IMR-90 (cell line): ENCODE data around the gene GSN. TPM values are rescaled to one million over a fixed set of nuclear protein-coding genes. Genes with fewer than 3 reads are reported as not detected.

Experiments used
- ATAC-seq: fragments of 200-7000 bp; cut with Tn5 transposase; 2 replicates; pipeline ENCODE4 v1.9.1; 2020; ENCODE audit warnings: low read depth, mild to moderate bottlenecking, moderate library complexity
- BruUV-seq: library from RNA; stranded (reverse); fragments of 400-500 nt; replicated peaks from 2 replicates; lab custom pipeline; 2021; lab: Mats Ljungman, UMichigan
- CTCF ChIA-PET: fragments of 300-600 bp; formaldehyde crosslinking; extraction: SDS; loops from one replicate; lab custom pipeline; 2021; ENCODE audit warnings: antibody characterized with exemption; lab: Yijun Ruan, JAX
- POLR2A ChIA-PET: fragments of 300-600 bp; sonication (Branson Sonifier 250); formaldehyde crosslinking; loops from one replicate; lab custom pipeline; 2022; ENCODE audit warnings: antibody characterized with exemption; ENCODE audit not compliant: unreplicated experiment; lab: Charles Lee
- DNase-seq: peaks from one replicate; pipeline ENCODE4 v3.0.0; 2013
- H2AFZ ChIP-seq: replicated peaks from 2 replicates; pipeline ENCODE3; 2013; ENCODE audit warnings: low read length, mild to moderate bottlenecking; ENCODE audit not compliant: poor library complexity
- H2AK5ac ChIP-seq: 2 replicates; pipeline ENCODE4 v1.6.1; 2013; ENCODE audit warnings: low read depth, low read length, inconsistent platforms
- H2AK9ac ChIP-seq: replicated peaks from 2 replicates; pipeline ENCODE3; 2013; ENCODE audit warnings: mild to moderate bottlenecking, low read depth, low read length, moderate library complexity; ENCODE audit not compliant: poor library complexity
- H2BK120ac ChIP-seq: 2 replicates; pipeline ENCODE4 v1.6.1; 2013; ENCODE audit warnings: low read depth, low read length, inconsistent platforms
- H2BK15ac ChIP-seq: 3 replicates; pipeline ENCODE4 v1.6.1; 2013; ENCODE audit warnings: low read depth, low read length, inconsistent platforms
- H2BK20ac ChIP-seq: 2 replicates; pipeline ENCODE4 v1.6.1; 2013; ENCODE audit warnings: low read depth, mild to moderate bottlenecking, inconsistent platforms, low read length, moderate library complexity
- H2BK5ac ChIP-seq: 2 replicates; pipeline ENCODE4 v1.6.1; 2013; ENCODE audit warnings: mild to moderate bottlenecking, low read depth, low read length, inconsistent platforms; ENCODE audit not compliant: poor library complexity, severe bottlenecking
- H3K14ac ChIP-seq: replicated peaks from 2 replicates; pipeline ENCODE4 v1.6.1; 2013; ENCODE audit warnings: low read depth, low read length, inconsistent platforms
- H3K18ac ChIP-seq: 2 replicates; pipeline ENCODE4 v1.6.1; 2013; ENCODE audit warnings: low read depth, low read length, control low read depth
- H3K23ac ChIP-seq: 2 replicates; pipeline ENCODE4 v1.6.1; 2013; ENCODE audit warnings: low read depth, low read length, inconsistent platforms
- H3K27ac ChIP-seq: 2 replicates; pipeline ENCODE4 v1.5.1; 2013; ENCODE audit warnings: mild to moderate bottlenecking, control low read depth, low read length; ENCODE audit not compliant: insufficient read depth
- H3K27me3 ChIP-seq: 2 replicates; pipeline ENCODE4 v1.6.1; 2013; ENCODE audit warnings: low read length; ENCODE audit not compliant: control insufficient read depth, insufficient read depth
- H3K36me3 ChIP-seq: 2 replicates; pipeline ENCODE4 v1.6.1; 2013; ENCODE audit warnings: low read length, mixed read lengths; ENCODE audit not compliant: control insufficient read depth, insufficient read depth
- H3K4ac ChIP-seq: 2 replicates; pipeline ENCODE4 v1.6.1; 2013; ENCODE audit warnings: low read depth, low read length, inconsistent platforms
- H3K4me1 ChIP-seq: 2 replicates; pipeline ENCODE4 v1.6.1; 2013; ENCODE audit warnings: low read length, mixed read lengths; ENCODE audit not compliant: control insufficient read depth, insufficient read depth
- H3K4me2 ChIP-seq: 2 replicates; pipeline ENCODE4 v1.6.1; 2013; ENCODE audit warnings: low read depth, mild to moderate bottlenecking, control low read depth, low read length, moderate library complexity
- H3K4me3 ChIP-seq: 2 replicates; pipeline ENCODE4 v1.5.1; 2013; ENCODE audit warnings: low read depth, mild to moderate bottlenecking, control low read depth, low read length, moderate library complexity; ENCODE audit not compliant: insufficient read depth
- H3K56ac ChIP-seq: 2 replicates; pipeline ENCODE4 v1.6.1; 2013; ENCODE audit warnings: low read length, inconsistent platforms; ENCODE audit not compliant: insufficient read depth; ENCODE audit errors: extremely low read depth
- H3K79me1 ChIP-seq, 2 experiments: 2 replicates each; pipeline ENCODE4 v1.6.1; 2013; ENCODE audit warnings: low read length in 2 of 2, inconsistent platforms in 1 of 2, low read depth in 1 of 2
- H3K9ac ChIP-seq: 2 replicates; pipeline ENCODE4 v1.6.1; 2013; ENCODE audit warnings: low read depth, low read length, control low read depth
- H3K9me1 ChIP-seq: 2 replicates; pipeline ENCODE4 v1.6.1; 2013; ENCODE audit warnings: low read length, inconsistent platforms; ENCODE audit not compliant: insufficient read depth
- H3K9me3 ChIP-seq: 2 replicates; pipeline ENCODE4 v1.6.1; 2013; ENCODE audit warnings: low read length; ENCODE audit not compliant: control insufficient read depth, insufficient read depth
- H4K20me1 ChIP-seq: 2 replicates; pipeline ENCODE4 v1.6.1; 2013; ENCODE audit warnings: low read length, inconsistent platforms; ENCODE audit not compliant: insufficient read depth
- H4K5ac ChIP-seq: 2 replicates; pipeline ENCODE4 v1.6.1; 2013; ENCODE audit warnings: mild to moderate bottlenecking, low read depth, low read length, control low read depth
- H4K8ac ChIP-seq, 2 experiments: 2 replicates each; pipeline ENCODE4 v1.6.1; 2013; ENCODE audit warnings: low read depth in 2 of 2, low read length in 2 of 2, control low read depth in 1 of 2, inconsistent platforms in 1 of 2
- H4K91ac ChIP-seq: 2 replicates; pipeline ENCODE4 v1.6.1; 2013; ENCODE audit warnings: low read depth, low read length, inconsistent platforms; ENCODE audit not compliant: insufficient read depth
- CEBPB ChIP-seq: IDR thresholded peaks from 2 replicates; pipeline ENCODE4 v1.6.1; 2012; ENCODE audit warnings: low read depth, low read length, improper control_type of control experiment
- MXI1 ChIP-seq: IDR thresholded peaks from 2 replicates; pipeline ENCODE4 v1.6.1; 2012; ENCODE audit warnings: low read depth, mild to moderate bottlenecking, low read length, moderate library complexity, borderline replicate concordance
- NFE2L2 ChIP-seq: fragments of 150-350 bp; IDR thresholded peaks from 2 replicates; pipeline ENCODE4 v1.6.1; 2016; ENCODE audit warnings: low read depth, mild to moderate bottlenecking, low read length
- RAD21 ChIP-seq: IDR thresholded peaks from 2 replicates; pipeline ENCODE4 v1.6.1; 2012; ENCODE audit warnings: low read length, improper control_type of control experiment
- RFX5 ChIP-seq: IDR thresholded peaks from 2 replicates; pipeline ENCODE4 v1.8.0; 2012; ENCODE audit warnings: low read depth, mild to moderate bottlenecking, low read length, moderate library complexity
- whole genome bisulfite sequencing, 2 experiments: methylation state at CpG; one replicate each; pipeline versions ENCODE4 v1.1.5 to v1.1.7; 2013; ENCODE audit warnings: missing lambda C conversion rate in 2 of 2; ENCODE audit not compliant: insufficient read length in 1 of 2; ENCODE audit errors: extremely low coverage in 2 of 2; 5-methylcytosine and 5-hydroxymethylcytosine counted together
- dilution Hi-C: fragments of 300-500 bp; cut with HindIII; formaldehyde crosslinking; loops from one replicate; pipeline ENCODE4 v1.14.3; 2018; ENCODE audit warnings: low sequenced_read_pairs; ENCODE audit not compliant: unreplicated experiment
- in situ Hi-C: fragments of 300-500 bp; cut with MboI; formaldehyde crosslinking; loops from 3 replicates; pipeline ENCODE4 v1.14.3; 2019; ENCODE audit warnings: low sequenced_read_pairs, inconsistent platforms, mixed read lengths
- intact Hi-C: fragments of 100-400 bp; cut with micrococcal nuclease; formaldehyde crosslinking; loops from 2 replicates; pipeline ENCODE4 v1.10.0; 2022
- polyA plus RNA-seq, 3 experiments: library from polyadenylated mRNA; depleted of rRNA; stranded (reverse); fragments of >200 nt; gene quantifications; 2 replicates each; pipeline ENCODE4 v1.2.3, GENCODE V29; 2012; ENCODE audit warnings: low replicate concordance in 1 of 3
- total RNA-seq: library from RNA; depleted of rRNA; stranded (reverse); fragments of >200 nt; gene quantifications from 2 replicates; pipeline ENCODE4 v1.2.3, GENCODE V29; 2012

GSN gene
- total and polyA plus RNA-seq, 2 of the 4 experiments (the other 2 are of a cell fraction), result 495 to 547 TPM

- H2BK20ac ChIP-seq, result no peak overlapping the region
- H3K27me3 ChIP-seq, result no peaks in the 10 kb centered on the region
- 0 out of 3 replicates have a peak overlapping the region, but pooled peaks have one; percentile 47 for H2BK15ac ChIP-seq
- H3K4me3 ChIP-seq, result no peak overlapping the region
- peak overlapping the region; percentile 13; the same call in 1 of the 2 replicates for H3K4me2 ChIP-seq
- no CpG with 5 or more reads among the region's 3 CpGs for WGBS, 2 experiments
- no peak overlapping the region for H2AK9ac ChIP-seq
- ChIA-PET CTCF (no interaction called here), POLR2A (no interaction called here)
- no peak overlapping the region for H4K91ac ChIP-seq
- H2AK5ac ChIP-seq, result no peak overlapping the region
- TF ChIP-seq NFE2L2 (no peak), RAD21 (no peak), MXI1 (no peak), CEBPB (no peak), RFX5 (no peak)
- peak overlapping the region; percentile 74; the same call in 1 of the 2 replicates for H2BK120ac ChIP-seq
- H3K9me3 ChIP-seq, result no peaks in the 10 kb centered on the region
- ATAC-seq (no peak), DNase-seq (no peak)
- H3K23ac ChIP-seq, result peak overlapping the region; percentile 85; the same call in 1 of the 2 replicates
- H3K14ac ChIP-seq, result peak overlapping the region; percentile 40; the same call in 1 of the 2 replicates
- H3K36me3 ChIP-seq, result peaks cover 9% of the 10 kb centered on the region
- H2BK5ac ChIP-seq, result peak overlapping the region; percentile 49
- no peak overlapping the region for H3K56ac ChIP-seq
- 0 out of 2 replicates have a peak, but pooled peaks cover 3% of the 10 kb centered on the region for H3K9me1 ChIP-seq
- BruUV-seq, result no TSS peak
- dilution Hi-C loops, result no loop called here
- in situ Hi-C loops, result no loop called here
- H4K5ac ChIP-seq, result no peak overlapping the region; the same call in 1 of the 2 replicates
- no peaks in the 10 kb centered on the region for H4K20me1 ChIP-seq
- H3K4ac ChIP-seq, result peak overlapping the region; percentile 29; the same call in 1 of the 2 replicates
- H4K8ac ChIP-seq, result peak overlapping the region in 1 of 2 experiments; percentile 63; a peak in 1 of 4 replicates
- H2AFZ ChIP-seq, result no peak overlapping the region
- H3K4me1 ChIP-seq, result peaks cover 11% of the 10 kb centered on the region
- H3K18ac ChIP-seq, result peak overlapping the region; percentile 28; the same call in 1 of the 2 replicates
- no peak overlapping the region for H3K9ac ChIP-seq
- intact Hi-C loops, result no loop called here
- no peak overlapping the region for H3K27ac ChIP-seq
- peaks cover 16 to 53% of the 10 kb centered on the region in 2 experiments for H3K79me1 ChIP-seq
Observed at GRCh38 chr9:121359351-121360294, 91.7 kb downstream of the GSN start.
